HEK293 (cell line): ENCODE measurements around the gene PTAR1.

ENCODE experiments used
- CTCF ChIA-PET: fragments of 350-600 bp; formaldehyde crosslinking; extraction: SDS; loops from one replicate; lab custom pipeline; 2021; ENCODE audit warnings: antibody characterized with exemption; lab: Yijun Ruan, JAX
- POLR2A ChIA-PET: fragments of 300-600 bp; formaldehyde crosslinking; extraction: SDS; loops from one replicate; lab custom pipeline; 2020; ENCODE audit warnings: antibody characterized with exemption, inconsistent platforms; lab: Yijun Ruan, JAX
- H3K27ac ChIP-seq: fragments of 200-500 bp; sonication (Bioruptor generic); 2 replicates; pipeline ENCODE4 v1.5.1; 2014; ENCODE audit warnings: low read depth, low read length, control low read depth, inconsistent platforms; ENCODE audit errors: extremely low read depth
- H3K36me3 ChIP-seq, 2 experiments: fragments of 200-500 bp in 1 of 2; sonication (Bioruptor generic) in 1 of 2; 1 replicate in 1 of 2; 2 replicates in 1 of 2; pipeline ENCODE4 v1.5.1; 2014 to 2017; ENCODE audit warnings: inconsistent platforms in 2 of 2, low read length in 2 of 2; ENCODE audit not compliant: control insufficient read depth in 2 of 2, insufficient read depth in 1 of 2
- H3K4me1 ChIP-seq: fragments of 200-500 bp; sonication (Bioruptor generic); 2 replicates; pipeline ENCODE4 v1.5.1; 2014; ENCODE audit warnings: mild to moderate bottlenecking, low read length, inconsistent platforms; ENCODE audit not compliant: control insufficient read depth, insufficient read depth
- H3K4me3 ChIP-seq: 2 replicates; pipeline ENCODE4 v1.5.1; 2011; ENCODE audit warnings: low read depth, mild to moderate bottlenecking, control low read depth, low read length, moderate library complexity
- H3K9me3 ChIP-seq: fragments of 200-500 bp; sonication (Bioruptor generic); 2 replicates; pipeline ENCODE4 v1.5.1; 2014; ENCODE audit warnings: low read depth, low read length, inconsistent platforms; ENCODE audit not compliant: control insufficient read depth, insufficient read depth
- EGR2 ChIP-seq: fragments of 450-650 bp; formaldehyde crosslinking; IDR thresholded peaks from 2 replicates; pipeline ENCODE4 v1.5.1; 2016; ENCODE audit warnings: low read depth, missing biosample characterization, missing genetic modification characterization
- GLI2 ChIP-seq: fragments of 450-650 bp; formaldehyde crosslinking; IDR thresholded peaks from 2 replicates; pipeline ENCODE4; 2017; ENCODE audit warnings: missing biosample characterization, missing genetic modification characterization, low read depth, borderline replicate concordance
- KLF10 ChIP-seq: fragments of 450-650 bp; IDR thresholded peaks from 2 replicates; pipeline ENCODE4 v1.5.1; 2018; ENCODE audit warnings: missing biosample characterization, mild to moderate bottlenecking, missing genetic modification characterization
- PRDM1 ChIP-seq: fragments of 450-650 bp; formaldehyde crosslinking; IDR thresholded peaks from 2 replicates; pipeline ENCODE4; 2016; ENCODE audit warnings: missing biosample characterization, missing genetic modification characterization
- ZBTB17 ChIP-seq: fragments of 450-650 bp; formaldehyde crosslinking; IDR thresholded peaks from 2 replicates; pipeline ENCODE4 v1.5.1; 2016; ENCODE audit warnings: missing biosample characterization, missing genetic modification characterization
- ZBTB20 ChIP-seq: fragments of 450-650 bp; formaldehyde crosslinking; IDR thresholded peaks from 2 replicates; pipeline ENCODE4 v1.5.1; 2016; ENCODE audit warnings: missing biosample characterization, missing genetic modification characterization
- ZBTB21 ChIP-seq: fragments of 450-650 bp; formaldehyde crosslinking; IDR thresholded peaks from 2 replicates; pipeline ENCODE4 v1.5.1; 2017; ENCODE audit warnings: missing biosample characterization, missing genetic modification characterization
- ZBTB48 ChIP-seq: fragments of 450-650 bp; formaldehyde crosslinking; IDR thresholded peaks from 2 replicates; pipeline ENCODE4 v1.5.1; 2016; ENCODE audit warnings: missing biosample characterization, missing genetic modification characterization
- ZNF10 ChIP-seq: fragments of 450-650 bp; formaldehyde crosslinking; IDR thresholded peaks from 2 replicates; pipeline ENCODE4 v1.5.1; 2017; ENCODE audit warnings: missing biosample characterization, missing genetic modification characterization
- ZNF211 ChIP-seq: fragments of 450-650 bp; formaldehyde crosslinking; IDR thresholded peaks from 2 replicates; pipeline ENCODE4 v1.5.1; 2016; ENCODE audit warnings: low read depth, missing biosample characterization, missing genetic modification characterization
- ZNF274 ChIP-seq, 2 experiments: fragments of 200-500 bp in 1 of 2; fragments of 450-650 bp in 1 of 2; sonication (Bioruptor generic) in 1 of 2; formaldehyde crosslinking in 1 of 2; IDR thresholded peaks; 2 replicates each; pipeline versions ENCODE4 v1.5.1 to v1.6.1; 2014 to 2016; ENCODE audit warnings: borderline replicate concordance in 1 of 2, inconsistent platforms in 1 of 2, low read length in 1 of 2, missing biosample characterization in 1 of 2, missing genetic modification characterization in 1 of 2
- ZNF324 ChIP-seq: fragments of 450-650 bp; formaldehyde crosslinking; IDR thresholded peaks from 2 replicates; pipeline ENCODE4 v1.5.1; 2016; ENCODE audit warnings: missing biosample characterization, missing genetic modification characterization
- ZNF366 ChIP-seq: fragments of 450-650 bp; formaldehyde crosslinking; conservative IDR thresholded peaks from 2 replicates; pipeline ENCODE4 v1.5.1; 2016; ENCODE audit warnings: missing biosample characterization, missing genetic modification characterization
- ZNF571 ChIP-seq: fragments of 450-650 bp; formaldehyde crosslinking; IDR thresholded peaks from 2 replicates; pipeline ENCODE4 v1.5.0; 2017; ENCODE audit warnings: missing biosample characterization, missing genetic modification characterization
- ZNF623 ChIP-seq: fragments of 450-650 bp; formaldehyde crosslinking; IDR thresholded peaks from 2 replicates; pipeline ENCODE4 v1.5.1; 2016; ENCODE audit warnings: missing biosample characterization, missing genetic modification characterization
- ZNF677 ChIP-seq: fragments of 450-650 bp; IDR thresholded peaks from 2 replicates; pipeline ENCODE4 v1.5.0; 2018; ENCODE audit warnings: missing biosample characterization, mild to moderate bottlenecking, missing genetic modification characterization, moderate library complexity
- ZNF777 ChIP-seq: fragments of 450-650 bp; formaldehyde crosslinking; IDR thresholded peaks from 2 replicates; pipeline ENCODE4 v1.5.1; 2017; ENCODE audit warnings: missing biosample characterization, missing genetic modification characterization, borderline replicate concordance
- ZSCAN30 ChIP-seq: fragments of 450-650 bp; IDR thresholded peaks from 2 replicates; pipeline ENCODE4 v1.5.1; 2018; ENCODE audit warnings: missing biosample characterization, mild to moderate bottlenecking, missing genetic modification characterization, moderate library complexity
- TF ChIP-seq, protein P1 (sequence below): fragments of 450-650 bp; formaldehyde crosslinking; IDR thresholded peaks from 2 replicates; pipeline ENCODE4 v1.5.1; 2016; ENCODE audit warnings: missing biosample characterization, missing genetic modification characterization
- TF ChIP-seq, protein P2 (sequence below): fragments of 450-650 bp; formaldehyde crosslinking; IDR thresholded peaks from 2 replicates; pipeline ENCODE4 v1.5.1; 2016; ENCODE audit warnings: missing biosample characterization, missing genetic modification characterization
- TF ChIP-seq, protein P3 (sequence below): fragments of 450-650 bp; formaldehyde crosslinking; optimal IDR thresholded peaks from 2 replicates; pipeline ENCODE3; 2016; ENCODE audit warnings: missing biosample characterization, mild to moderate bottlenecking, missing genetic modification characterization

The PTAR1 gene

DNA sequence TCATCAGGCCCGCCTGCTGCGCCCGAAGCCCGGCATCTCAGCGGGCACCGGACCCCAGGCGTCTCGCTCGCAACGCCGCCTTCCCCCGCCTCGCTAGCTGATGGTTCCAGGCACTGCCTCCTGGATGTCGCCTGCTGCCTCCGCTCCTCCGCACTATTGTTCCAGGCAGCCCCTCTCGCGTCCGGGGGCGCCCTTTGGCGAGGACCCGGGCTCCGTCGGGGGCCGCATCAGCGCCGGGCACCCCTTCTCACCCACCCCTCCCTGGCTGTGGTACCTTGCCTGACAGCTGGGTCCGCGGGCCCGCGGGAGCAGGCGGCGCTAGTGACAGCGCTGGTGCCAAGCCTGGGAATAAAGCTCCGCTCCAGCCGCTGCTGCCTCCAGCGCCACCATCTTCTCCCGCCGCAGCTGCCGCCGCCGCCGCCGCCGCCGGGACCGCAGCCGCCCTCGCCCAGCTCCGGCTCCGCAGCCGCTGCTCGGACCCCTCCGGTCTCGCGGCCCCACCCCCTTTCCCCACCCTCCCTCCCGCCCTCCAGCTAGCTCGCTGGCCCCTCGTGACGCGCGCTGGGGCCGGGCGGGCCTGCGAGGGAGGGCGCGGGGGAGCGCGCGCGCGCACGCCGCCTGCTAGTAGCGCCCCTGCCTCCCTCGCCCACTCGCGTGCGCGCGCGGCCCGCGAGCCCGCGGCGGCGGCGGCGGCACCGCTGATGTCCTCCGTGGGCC, 87.8 kb downstream of the PTAR1 start, which contains the start of gene APBA1 (continued):
- TF ChIP-seq ZNF274 (IDR thresholded peaks at IDR 0.05; ENCODE audit: low read length) (no peak), ZNF274 (tag by site-specific recombination; IDR thresholded peaks at IDR 0.05; ENCODE audit: borderline replicate concordance) (no peak), ZNF211 (tag by site-specific recombination) (no peak), ZSCAN30 (tag by site-specific recombination) (0 out of 2 replicates have a peak, but pooled peaks have one; percentile 32), ZBTB20 (tag by site-specific recombination) (peak; percentile 78; the same call in 1 of the 2 replicates), ZNF324 (no peak), ZNF571 (tag by site-specific recombination) (no peak), ZNF777 (tag by site-specific recombination) (peak; percentile 80; the same call in 1 of the 2 replicates), ZBTB48 (tag by site-specific recombination) (no peak), PRDM1 (no peak), ZNF10 (no peak)
- TF ChIP-seq, protein P1, sequence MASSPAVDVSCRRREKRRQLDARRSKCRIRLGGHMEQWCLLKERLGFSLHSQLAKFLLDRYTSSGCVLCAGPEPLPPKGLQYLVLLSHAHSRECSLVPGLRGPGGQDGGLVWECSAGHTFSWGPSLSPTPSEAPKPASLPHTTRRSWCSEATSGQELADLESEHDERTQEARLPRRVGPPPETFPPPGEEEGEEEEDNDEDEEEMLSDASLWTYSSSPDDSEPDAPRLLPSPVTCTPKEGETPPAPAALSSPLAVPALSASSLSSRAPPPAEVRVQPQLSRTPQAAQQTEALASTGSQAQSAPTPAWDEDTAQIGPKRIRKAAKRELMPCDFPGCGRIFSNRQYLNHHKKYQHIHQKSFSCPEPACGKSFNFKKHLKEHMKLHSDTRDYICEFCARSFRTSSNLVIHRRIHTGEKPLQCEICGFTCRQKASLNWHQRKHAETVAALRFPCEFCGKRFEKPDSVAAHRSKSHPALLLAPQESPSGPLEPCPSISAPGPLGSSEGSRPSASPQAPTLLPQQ: 0 out of 2 replicates have a peak, but pooled peaks have one; percentile 31
- TF ChIP-seq, protein P2, sequence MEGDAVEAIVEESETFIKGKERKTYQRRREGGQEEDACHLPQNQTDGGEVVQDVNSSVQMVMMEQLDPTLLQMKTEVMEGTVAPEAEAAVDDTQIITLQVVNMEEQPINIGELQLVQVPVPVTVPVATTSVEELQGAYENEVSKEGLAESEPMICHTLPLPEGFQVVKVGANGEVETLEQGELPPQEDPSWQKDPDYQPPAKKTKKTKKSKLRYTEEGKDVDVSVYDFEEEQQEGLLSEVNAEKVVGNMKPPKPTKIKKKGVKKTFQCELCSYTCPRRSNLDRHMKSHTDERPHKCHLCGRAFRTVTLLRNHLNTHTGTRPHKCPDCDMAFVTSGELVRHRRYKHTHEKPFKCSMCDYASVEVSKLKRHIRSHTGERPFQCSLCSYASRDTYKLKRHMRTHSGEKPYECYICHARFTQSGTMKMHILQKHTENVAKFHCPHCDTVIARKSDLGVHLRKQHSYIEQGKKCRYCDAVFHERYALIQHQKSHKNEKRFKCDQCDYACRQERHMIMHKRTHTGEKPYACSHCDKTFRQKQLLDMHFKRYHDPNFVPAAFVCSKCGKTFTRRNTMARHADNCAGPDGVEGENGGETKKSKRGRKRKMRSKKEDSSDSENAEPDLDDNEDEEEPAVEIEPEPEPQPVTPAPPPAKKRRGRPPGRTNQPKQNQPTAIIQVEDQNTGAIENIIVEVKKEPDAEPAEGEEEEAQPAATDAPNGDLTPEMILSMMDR (tag by site-specific recombination): peak; percentile 74; the same call in 1 of the 2 replicates
- TF ChIP-seq, protein P3, sequence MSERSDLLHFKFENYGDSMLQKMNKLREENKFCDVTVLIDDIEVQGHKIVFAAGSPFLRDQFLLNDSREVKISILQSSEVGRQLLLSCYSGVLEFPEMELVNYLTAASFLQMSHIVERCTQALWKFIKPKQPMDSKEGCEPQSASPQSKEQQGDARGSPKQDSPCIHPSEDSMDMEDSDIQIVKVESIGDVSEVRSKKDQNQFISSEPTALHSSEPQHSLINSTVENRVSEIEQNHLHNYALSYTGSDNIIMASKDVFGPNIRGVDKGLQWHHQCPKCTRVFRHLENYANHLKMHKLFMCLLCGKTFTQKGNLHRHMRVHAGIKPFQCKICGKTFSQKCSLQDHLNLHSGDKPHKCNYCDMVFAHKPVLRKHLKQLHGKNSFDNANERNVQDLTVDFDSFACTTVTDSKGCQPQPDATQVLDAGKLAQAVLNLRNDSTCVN: peak; percentile 48

DNA sequence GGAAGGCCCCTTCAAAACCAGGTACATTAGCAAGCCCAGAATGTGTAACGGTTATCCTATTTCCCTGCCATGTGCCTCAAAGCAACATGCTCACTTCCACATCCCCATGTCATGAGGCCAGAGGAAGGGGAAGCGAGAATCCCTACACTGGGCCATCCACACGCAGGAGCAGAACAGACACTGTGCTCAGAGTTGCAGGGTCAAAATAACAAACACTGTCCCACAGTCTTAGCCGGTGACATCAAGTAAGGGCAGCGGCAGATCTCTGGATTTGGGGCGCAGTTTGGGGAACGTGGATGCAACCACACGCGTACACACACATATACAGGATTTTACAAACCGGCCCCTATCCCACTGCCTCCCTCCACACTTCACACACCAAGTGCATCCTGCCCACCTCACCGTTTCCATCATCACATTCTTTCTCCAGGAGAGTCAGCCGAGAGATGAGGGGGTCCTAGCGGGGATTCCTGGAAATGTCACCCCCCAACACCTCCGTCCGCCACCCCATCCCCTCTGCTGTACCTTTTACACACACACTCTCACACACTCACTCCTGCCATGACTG, 88.4 kb downstream of the PTAR1 start:
- TF ChIP-seq KLF10 (tag by site-specific recombination) (no peak), ZBTB21 (tag by site-specific recombination) (no peak), ZBTB17 (tag by site-specific recombination) (0 out of 2 replicates have a peak, but pooled peaks have one; percentile 12), ZNF366 (0 out of 2 replicates have a peak, but pooled peaks have one; percentile 24), ZNF623 (no peak)
- no peaks in the 10 kb centered on the region for H3K36me3 ChIP-seq
- no peaks in the 10 kb centered on the region for H3K9me3 ChIP-seq
- H3K27ac ChIP-seq: no peak overlapping the region
- ChIA-PET POLR2A (interaction anchor here (0.8 kb wide), 1 partner anchor 88 kb away, joined by 5 read pairs; the partner anchor contains the start of gene PTAR1), CTCF (interaction anchor here (1.1 to 1.3 kb wide), 2 partner anchors 19 to 44 kb away, joined by 4 to 5 read pairs; no protein-coding TSS in a partner anchor)
- 0 out of 2 replicates have a peak, but pooled peaks cover 3% of the 10 kb centered on the region for H3K4me1 ChIP-seq
- peak overlapping the region; percentile 64 for H3K4me3 ChIP-seq

DNA sequence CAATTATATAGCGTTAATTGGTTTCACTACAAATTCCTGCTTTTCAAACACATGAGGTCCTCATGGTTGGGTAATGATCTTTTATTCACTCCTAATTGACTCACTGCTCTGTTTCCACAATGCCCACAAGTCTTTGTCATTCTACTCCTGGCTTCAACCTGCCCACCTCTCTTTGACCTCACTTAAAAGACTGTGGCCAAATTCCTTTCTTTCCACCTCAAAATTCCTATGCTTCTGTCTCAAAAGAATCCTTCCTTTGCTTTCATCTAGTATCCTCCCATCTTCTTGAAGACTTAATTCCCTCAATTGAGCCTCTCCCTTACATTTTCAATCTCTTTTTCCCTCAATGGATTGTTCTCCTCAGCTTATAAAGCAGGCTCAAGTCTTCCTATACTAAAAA, 92.5 kb downstream of the PTAR1 start:
- H3K9me3 ChIP-seq: no peaks in the 10 kb centered on the region
- H3K27ac ChIP-seq: no peak overlapping the region
- TF ChIP-seq ZNF677 (no peak), GLI2 (tag by site-specific recombination) (no peak), EGR2 (tag by site-specific recombination) (no peak)
- H3K4me3 ChIP-seq: no peak overlapping the region
- POLR2A ChIA-PET: no interaction called here
- CTCF ChIA-PET: interaction anchor here (0.6 kb wide), 1 partner anchor 561 kb away, joined by 3 read pairs; no protein-coding TSS in a partner anchor
- H3K36me3 ChIP-seq: no peaks in the 10 kb centered on the region
- H3K4me1 ChIP-seq: no peaks in the 10 kb centered on the region
